SHP77 treated with DMSO at 0.1 percent for 48 hours (cell line): ENCODE measurements around the gene SYNM.

ENCODE experiments used
- DNase-seq: peaks from one replicate; lab custom pipeline; 2025; lab: John Stamatoyannopoulos, UW

The SYNM gene

DNA sequence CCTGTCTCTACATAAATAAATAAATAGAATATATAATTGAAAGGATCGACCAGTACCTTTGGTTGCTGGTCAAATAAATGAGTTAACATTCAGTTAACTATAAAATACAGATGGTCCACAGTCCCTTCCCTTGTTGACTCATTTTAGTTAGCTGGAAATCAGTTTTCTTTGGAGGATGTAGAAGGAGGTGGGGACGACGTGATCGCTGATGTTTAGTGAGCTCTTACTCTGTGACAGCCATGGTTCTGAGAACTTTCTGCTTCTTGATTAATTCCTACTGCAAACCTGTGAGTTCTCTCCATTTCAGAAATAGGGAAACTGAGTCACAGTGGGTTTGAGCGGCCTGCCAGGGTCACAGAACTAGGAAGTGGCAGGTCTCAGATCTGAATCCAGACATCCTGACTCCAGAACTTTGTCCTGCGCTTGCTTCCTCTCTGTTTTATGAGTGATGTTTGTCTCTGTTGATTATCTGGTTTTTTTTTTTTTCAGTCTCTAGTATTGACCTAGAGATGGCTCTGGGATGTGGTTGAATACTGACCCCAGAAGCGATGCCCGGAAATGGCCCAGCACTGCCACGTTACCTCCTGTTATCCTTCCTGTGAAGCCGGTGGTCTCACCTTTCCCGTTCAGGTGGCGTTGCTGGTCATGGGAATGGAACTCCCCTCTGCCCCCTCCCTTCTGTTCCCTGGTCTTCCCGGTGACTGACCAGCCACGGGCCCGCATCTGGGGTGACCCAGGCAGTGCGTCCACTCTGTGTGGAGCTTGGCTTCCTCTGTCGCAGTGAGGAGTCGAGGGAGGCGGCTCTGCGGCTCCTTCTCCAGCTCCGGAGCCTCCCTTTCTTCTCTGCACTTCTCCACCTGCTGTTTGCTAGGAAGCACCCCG lies 18.2 kb downstream of the SYNM start:
- no peak for DNase-seq

GRCh38 chr15:99123713-99124451 lies 19.0 kb downstream of the SYNM start:
- DNase-seq, result peak; percentile 31

GRCh38 chr15:99124641-99125040 lies 19.8 kb downstream of the SYNM start:
- no peak for DNase-seq

GRCh38 chr15:99125061-99125891 lies 20.4 kb downstream of the SYNM start:
- no peak for DNase-seq

- DNase-seq, result no peak
Measured at GRCh38 chr15:99126131-99126588, 21.3 kb downstream of the SYNM start.

- no peak for DNase-seq
Measured at GRCh38 chr15:99126930-99127329, 22.1 kb downstream of the SYNM start.

- no peak for DNase-seq
Measured at GRCh38 chr15:99127773-99128172, 22.9 kb downstream of the SYNM start.

- DNase-seq, result no peak
Measured at GRCh38 chr15:99128411-99128810, 23.5 kb downstream of the SYNM start.

- DNase-seq, result no peak
Measured at GRCh38 chr15:99129644-99130043, 24.8 kb downstream of the SYNM start.

GRCh38 chr15:99130314-99130713 lies 25.4 kb downstream of the SYNM start:
- no peak for DNase-seq

DNA sequence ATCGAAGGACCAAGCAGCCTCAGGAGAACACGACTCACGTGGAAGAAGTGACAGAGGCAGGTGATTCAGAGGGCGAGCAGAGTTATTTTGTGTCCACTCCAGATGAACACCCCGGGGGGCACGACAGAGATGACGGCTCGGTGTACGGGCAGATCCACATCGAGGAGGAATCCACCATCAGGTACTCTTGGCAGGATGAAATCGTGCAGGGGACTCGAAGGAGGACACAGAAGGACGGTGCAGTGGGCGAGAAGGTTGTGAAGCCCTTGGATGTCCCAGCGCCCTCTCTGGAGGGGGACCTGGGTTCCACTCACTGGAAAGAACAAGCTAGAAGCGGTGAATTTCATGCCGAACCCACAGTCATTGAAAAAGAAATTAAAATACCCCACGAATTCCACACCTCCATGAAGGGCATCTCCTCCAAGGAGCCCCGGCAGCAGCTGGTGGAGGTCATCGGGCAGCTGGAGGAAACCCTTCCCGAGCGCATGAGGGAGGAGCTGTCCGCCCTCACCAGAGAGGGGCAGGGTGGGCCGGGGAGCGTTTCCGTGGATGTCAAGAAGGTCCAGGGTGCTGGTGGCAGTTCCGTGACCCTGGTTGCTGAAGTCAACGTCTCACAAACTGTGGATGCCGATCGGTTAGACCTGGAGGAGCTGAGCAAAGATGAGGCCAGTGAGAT lies 26.0 kb downstream of the SYNM start:
- no peak for DNase-seq

GRCh38 chr15:99131441-99132023 lies 26.7 kb downstream of the SYNM start:
- no peak for DNase-seq

DNA sequence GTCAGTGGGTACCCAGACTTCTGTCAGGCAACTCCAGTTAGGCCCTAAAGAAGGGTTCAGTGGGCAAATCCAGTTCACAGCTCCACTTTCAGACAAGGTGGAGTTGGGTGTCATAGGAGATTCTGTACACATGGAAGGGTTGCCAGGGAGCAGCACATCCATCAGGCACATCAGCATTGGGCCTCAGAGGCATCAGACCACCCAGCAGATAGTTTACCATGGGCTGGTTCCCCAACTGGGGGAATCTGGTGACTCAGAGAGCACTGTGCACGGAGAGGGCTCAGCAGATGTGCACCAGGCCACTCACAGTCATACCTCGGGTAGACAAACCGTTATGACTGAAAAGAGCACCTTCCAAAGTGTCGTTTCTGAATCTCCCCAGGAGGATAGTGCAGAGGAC lies 27.2 kb downstream of the SYNM start:
- no peak for DNase-seq

- no peak for DNase-seq
Measured at GRCh38 chr15:99132634-99133287, 27.9 kb downstream of the SYNM start.

GRCh38 chr15:99134317-99134821 lies 29.5 kb downstream of the SYNM start:
- DNase-seq, result no peak

DNA sequence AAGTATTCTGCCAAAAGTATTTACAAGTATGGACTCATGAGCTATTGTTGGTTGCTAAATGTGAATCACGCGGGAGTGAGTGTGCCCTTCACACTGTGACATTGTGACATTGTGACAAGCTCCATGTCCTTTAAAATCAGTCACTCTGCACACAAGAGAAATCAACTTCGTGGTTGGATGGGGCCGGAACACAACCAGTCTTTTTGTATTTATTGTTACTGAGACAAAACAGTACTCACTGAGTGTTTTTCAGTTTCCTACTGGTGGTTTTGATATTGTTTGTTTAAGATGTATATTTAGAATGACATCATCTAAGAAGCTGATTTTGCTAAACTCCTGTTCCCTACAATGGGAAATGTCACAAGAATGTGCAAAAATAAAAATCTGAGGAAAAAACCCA lies 30.3 kb downstream of the SYNM start:
- DNase-seq, result no peak

GRCh38 chr15:99137111-99137546 lies 32.2 kb downstream of the SYNM start:
- no peak for DNase-seq

DNA sequence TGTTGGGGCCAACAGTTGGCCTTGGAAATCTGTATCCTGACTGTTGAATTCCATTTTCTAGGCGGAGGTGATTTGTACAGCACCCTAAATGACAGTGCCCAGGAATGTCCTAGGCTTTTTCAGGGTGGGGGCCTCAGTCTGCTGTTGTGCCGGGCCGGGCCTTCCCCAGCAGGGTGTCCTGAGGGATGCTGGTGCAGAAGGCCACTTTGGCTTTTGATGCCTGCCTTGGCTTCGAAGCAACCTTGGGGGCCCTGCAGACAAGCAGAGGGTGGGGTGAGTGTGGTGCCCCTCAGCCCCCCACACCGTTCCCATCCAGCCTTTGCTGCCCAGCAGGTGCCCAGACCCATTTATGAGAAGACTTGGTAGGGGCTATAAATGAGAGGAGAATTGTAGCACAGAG lies 33.0 kb downstream of the SYNM start:
- no peak for DNase-seq

GRCh38 chr15:99138491-99138982 lies 33.7 kb downstream of the SYNM start:
- DNase-seq, result no peak

DNA sequence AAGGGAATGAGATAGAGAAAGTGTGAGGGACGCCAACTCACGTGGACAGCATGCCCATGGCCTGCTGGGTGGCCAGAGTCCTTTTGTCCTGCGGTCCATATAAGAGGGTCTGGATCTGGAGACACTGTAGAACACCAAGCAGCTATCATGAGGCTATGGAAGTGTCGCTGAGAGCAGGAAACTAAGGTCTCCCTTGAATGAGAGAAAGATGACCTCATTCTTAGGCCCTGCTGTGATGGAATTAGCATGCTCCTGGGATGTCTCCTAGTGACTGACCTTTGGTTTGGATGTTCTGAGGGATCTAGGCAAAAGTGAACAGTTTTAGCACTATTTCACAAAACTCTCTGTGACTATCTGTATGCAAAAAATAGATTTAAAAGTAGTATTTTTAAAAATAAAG lies 34.4 kb downstream of the SYNM start:
- no peak for DNase-seq
